SK-N-SH (cell line): ENCODE data around the gene BNIP1.

ENCODE experiments used
- CHD2 ChIP-seq: fragments of 150-350 bp; IDR thresholded peaks from 2 replicates; pipeline ENCODE4 v1.6.1; 2018; ENCODE audit warnings: low read length; ENCODE audit not compliant: partially characterized antibody
- CTCF ChIP-seq: fragments of 200-600 bp; sonication (generic); IDR thresholded peaks from 2 replicates; pipeline ENCODE4 v1.6.1; 2017; ENCODE audit warnings: antibody characterized with exemption, mild to moderate bottlenecking, moderate library complexity
- FOXM1 ChIP-seq: IDR thresholded peaks from 2 replicates; pipeline ENCODE4 v1.4.0; 2012; ENCODE audit warnings: low read depth, mild to moderate bottlenecking
- NRF1 ChIP-seq: IDR thresholded peaks from 2 replicates; pipeline ENCODE4 v1.6.1; 2012; ENCODE audit warnings: low read depth, mild to moderate bottlenecking, low read length

GRCh38 chr5:173191561-173191960 lies 47.2 kb downstream of the BNIP1 start:
- TF ChIP-seq NRF1 (no peak), CHD2 (no peak), CTCF (no peak), FOXM1 (no peak)
